ENCODE measurements around the gene SULT4A1.
"Not testable (repeated sequence)": the region's sequence is repeated elsewhere in the genome, so short reads cannot be mapped to it uniquely, and the experiment has no call there.

SULT4A1 gene

GRCh38 chr22:43882122-43882767 is 19.9 kb upstream of the SULT4A1 start:
- Mint-ChIP-seq H3K36me3 (ENCODE audit: low read depth) (no peaks in the 10 kb centered on the region), H3K9me3 (no peaks in the 10 kb centered on the region), H3K27me3 (ENCODE audit: low read depth) (no peaks in the 10 kb centered on the region), H3K4me3 (no peak overlapping the region), H3K27ac (no peak overlapping the region), H3K4me1 (ENCODE audit: low read depth) (no peaks in the 10 kb centered on the region)
- DNase-seq (ENCODE audit: low spot score) = no peak

GRCh38 chr22:43881091-43882061 is 19.1 kb upstream of the SULT4A1 start:
- no peak overlapping the region for H3K27ac Mint-ChIP-seq
- no peaks in the 10 kb centered on the region for H3K27me3 Mint-ChIP-seq (ENCODE audit: low read depth)
- no peaks in the 10 kb centered on the region for H3K4me1 Mint-ChIP-seq (ENCODE audit: low read depth)
- no peak overlapping the region for H3K4me3 Mint-ChIP-seq
- no peak for DNase-seq (ENCODE audit: low spot score)
- no peaks in the 10 kb centered on the region for H3K9me3 Mint-ChIP-seq
- H3K36me3 Mint-ChIP-seq (ENCODE audit: low read depth) = no peaks in the 10 kb centered on the region

GRCh38 chr22:43880541-43880991 is 18.3 kb upstream of the SULT4A1 start:
- DNase-seq (ENCODE audit: low spot score) = no peak
- Mint-ChIP-seq H3K27ac (no peak overlapping the region), H3K4me3 (no peak overlapping the region), H3K4me1 (ENCODE audit: low read depth) (no peaks in the 10 kb centered on the region), H3K9me3 (no peaks in the 10 kb centered on the region), H3K27me3 (ENCODE audit: low read depth) (no peaks in the 10 kb centered on the region), H3K36me3 (ENCODE audit: low read depth) (no peaks in the 10 kb centered on the region)

GRCh38 chr22:43879901-43880540 is 17.7 kb upstream of the SULT4A1 start:
- H3K4me1 Mint-ChIP-seq (ENCODE audit: low read depth) = no peaks in the 10 kb centered on the region
- DNase-seq (ENCODE audit: low spot score) = no peak
- no peak overlapping the region for H3K4me3 Mint-ChIP-seq
- H3K27ac Mint-ChIP-seq = no peak overlapping the region
- no peaks in the 10 kb centered on the region for H3K27me3 Mint-ChIP-seq (ENCODE audit: low read depth)
- H3K9me3 Mint-ChIP-seq = no peaks in the 10 kb centered on the region
- no peaks in the 10 kb centered on the region for H3K36me3 Mint-ChIP-seq (ENCODE audit: low read depth)

- Mint-ChIP-seq H3K27ac (no peak overlapping the region), H3K36me3 (ENCODE audit: low read depth) (no peaks in the 10 kb centered on the region), H3K4me1 (ENCODE audit: low read depth) (no peaks in the 10 kb centered on the region), H3K4me3 (no peak overlapping the region), H3K9me3 (no peaks in the 10 kb centered on the region), H3K27me3 (ENCODE audit: low read depth) (no peaks in the 10 kb centered on the region)
- DNase-seq (ENCODE audit: low spot score) = no peak
Observed at GRCh38 chr22:43878831-43879550, 16.7 kb upstream of the SULT4A1 start.

- H3K27ac Mint-ChIP-seq = no peak overlapping the region
- H3K36me3 Mint-ChIP-seq (ENCODE audit: low read depth) = no peaks in the 10 kb centered on the region
- H3K9me3 Mint-ChIP-seq = no peaks in the 10 kb centered on the region
- DNase-seq (ENCODE audit: low spot score) = no peak
- H3K27me3 Mint-ChIP-seq (ENCODE audit: low read depth) = peaks cover 2% of the 10 kb centered on the region
- H3K4me3 Mint-ChIP-seq = no peak overlapping the region
- no peaks in the 10 kb centered on the region for H3K4me1 Mint-ChIP-seq (ENCODE audit: low read depth)
Observed at GRCh38 chr22:43878079-43878795, 15.9 kb upstream of the SULT4A1 start.

- Mint-ChIP-seq H3K4me1 (ENCODE audit: low read depth) (no peaks in the 10 kb centered on the region), H3K27me3 (ENCODE audit: low read depth) (peaks cover 2% of the 10 kb centered on the region), H3K27ac (no peak overlapping the region), H3K4me3 (no peak overlapping the region), H3K9me3 (no peaks in the 10 kb centered on the region), H3K36me3 (ENCODE audit: low read depth) (no peaks in the 10 kb centered on the region)
- DNase-seq (ENCODE audit: low spot score) = no peak
Observed at GRCh38 chr22:43876866-43877509, 14.7 kb upstream of the SULT4A1 start.

- no peak overlapping the region for H3K27ac Mint-ChIP-seq
- no peaks in the 10 kb centered on the region for H3K9me3 Mint-ChIP-seq
- no peak overlapping the region for H3K4me3 Mint-ChIP-seq
- no peak for DNase-seq (ENCODE audit: low spot score)
- H3K27me3 Mint-ChIP-seq (ENCODE audit: low read depth) = peaks cover 6% of the 10 kb centered on the region
- no peaks in the 10 kb centered on the region for H3K4me1 Mint-ChIP-seq (ENCODE audit: low read depth)
- no peaks in the 10 kb centered on the region for H3K36me3 Mint-ChIP-seq (ENCODE audit: low read depth)
Observed at GRCh38 chr22:43869799-43870198, 7.5 kb upstream of the SULT4A1 start.

GRCh38 chr22:43869001-43869400 is 6.7 kb upstream of the SULT4A1 start:
- H3K4me3 Mint-ChIP-seq; H3K36me3 Mint-ChIP-seq (ENCODE audit: low read depth); H3K9me3 Mint-ChIP-seq; DNase-seq (ENCODE audit: low spot score); H3K27ac Mint-ChIP-seq; H3K4me1 Mint-ChIP-seq (ENCODE audit: low read depth): not testable (repeated sequence)
- peaks cover 11% of the 10 kb centered on the region for H3K27me3 Mint-ChIP-seq (ENCODE audit: low read depth)

- Mint-ChIP-seq H3K9me3 (no peaks in the 10 kb centered on the region), H3K36me3 (ENCODE audit: low read depth) (no peaks in the 10 kb centered on the region), H3K27ac (no peak overlapping the region), H3K4me3 (no peak overlapping the region), H3K27me3 (ENCODE audit: low read depth) (peaks cover 18% of the 10 kb centered on the region), H3K4me1 (ENCODE audit: low read depth) (no peaks in the 10 kb centered on the region)
- DNase-seq (ENCODE audit: low spot score) = peak; percentile 15
Observed at GRCh38 chr22:43867839-43868635, 5.7 kb upstream of the SULT4A1 start.

- Mint-ChIP-seq H3K4me1 (ENCODE audit: low read depth) (no peaks in the 10 kb centered on the region), H3K9me3 (no peaks in the 10 kb centered on the region), H3K27me3 (ENCODE audit: low read depth) (peaks cover 44% of the 10 kb centered on the region), H3K36me3 (ENCODE audit: low read depth) (no peaks in the 10 kb centered on the region), H3K27ac (no peak overlapping the region), H3K4me3 (no peak overlapping the region)
- DNase-seq (ENCODE audit: low spot score) = no peak
Observed at GRCh38 chr22:43862882-43863202, 529 bp upstream of the SULT4A1 start.

GRCh38 chr22:43861529-43861928 is 784 bp downstream of the SULT4A1 start:
- H3K27me3 Mint-ChIP-seq (ENCODE audit: low read depth) = peaks cover 44% of the 10 kb centered on the region
- no peak overlapping the region for H3K27ac Mint-ChIP-seq

More at GRCh38 chr22:43861529-43861928, 784 bp downstream of the SULT4A1 start:
- Mint-ChIP-seq H3K9me3 (peaks cover 4% of the 10 kb centered on the region), H3K4me1 (ENCODE audit: low read depth) (no peaks in the 10 kb centered on the region), H3K36me3 (ENCODE audit: low read depth) (no peaks in the 10 kb centered on the region), H3K4me3 (no peak overlapping the region)
- DNase-seq (ENCODE audit: low spot score) = no peak

All from T-helper 2 cell treated with Interferon-gamma antibody and Interleukin-4, amounts not matched to agents 5 μg/mL and 100 μg/mL, for 36 hours (primary cell).